Stimulated activated CD8-positive, alpha-beta memory T cell treated with anti-CD3 and anti-CD28 coated beads, Interleukin-2, amount 100 ng/mL, for 48 hours (primary cell): Measurements from ENCODE around the gene EPB41L2.
"Not testable (repeated sequence)": the region's sequence is repeated elsewhere in the genome, so short reads cannot be mapped to it uniquely, and the experiment has no call there.

Experiments
- DNase-seq, 2 donors: peaks; one replicate each; pipeline ENCODE4 v3.0.0-alpha.2; 2020; ENCODE audit warnings: low read depth in 2 of 2

Gene EPB41L2

GRCh38 chr6:131063028-131063763 lies at the start of gene EPB41L2:
Gene EPB41L2, minus strand, starts transcription at chr6:131063245. Its CDS starts 106,760 bp downstream, at chr6:130956485.
- DNase-seq = peak; percentile 68 to 80

- no peak for DNase-seq
Measured at GRCh38 chr6:131112249-131112648, 49.2 kb upstream of the EPB41L2 start.

- no peak for DNase-seq
Measured at GRCh38 chr6:131107151-131107550, 44.1 kb upstream of the EPB41L2 start.

GRCh38 chr6:131103901-131104300 lies 40.9 kb upstream of the EPB41L2 start:
- DNase-seq = no peak

- no peak for DNase-seq
Measured at GRCh38 chr6:131103296-131103695, 40.3 kb upstream of the EPB41L2 start.

- no peak for DNase-seq
Measured at GRCh38 chr6:131101911-131102680, 39.1 kb upstream of the EPB41L2 start.

GRCh38 chr6:131096786-131097185 lies 33.7 kb upstream of the EPB41L2 start:
- DNase-seq = no peak

GRCh38 chr6:131093334-131093733 lies 30.3 kb upstream of the EPB41L2 start:
- no peak for DNase-seq

GRCh38 chr6:131091944-131092343 lies 28.9 kb upstream of the EPB41L2 start:
- not testable (repeated sequence) for DNase-seq

GRCh38 chr6:131090339-131090738 lies 27.3 kb upstream of the EPB41L2 start:
- not testable (repeated sequence) for DNase-seq

- no peak for DNase-seq
Measured at GRCh38 chr6:131084982-131085381, 21.9 kb upstream of the EPB41L2 start.

GRCh38 chr6:131083687-131084086 lies 20.6 kb upstream of the EPB41L2 start:
- no peak for DNase-seq

GRCh38 chr6:131082335-131082734 lies 19.3 kb upstream of the EPB41L2 start:
- no peak for DNase-seq

GRCh38 chr6:131080084-131080483 lies 17.0 kb upstream of the EPB41L2 start:
- no peak for DNase-seq

GRCh38 chr6:131073577-131073976 lies 10.5 kb upstream of the EPB41L2 start:
- no peak for DNase-seq

GRCh38 chr6:131070061-131070460 lies 7.0 kb upstream of the EPB41L2 start:
- no peak for DNase-seq

- no peak for DNase-seq
Measured at GRCh38 chr6:131068165-131068564, 5.1 kb upstream of the EPB41L2 start.

GRCh38 chr6:131067521-131067920 lies 4.5 kb upstream of the EPB41L2 start:
- no peak for DNase-seq

GRCh38 chr6:131065824-131066171 lies 2.8 kb upstream of the EPB41L2 start:
- no peak for DNase-seq

- DNase-seq = no peak
Measured at GRCh38 chr6:131065112-131065823, 2.2 kb upstream of the EPB41L2 start.

- DNase-seq = no peak
Measured at GRCh38 chr6:131063764-131064272, 773 bp upstream of the EPB41L2 start.
